GF-D8 (cell line): ENCODE measurements around the gene GPC6.

ENCODE experiments used
- DNase-seq: peaks from one replicate; lab custom pipeline; 2025; lab: John Stamatoyannopoulos, UW

Gene GPC6

GRCh38 chr13:93372856-93373255, 146.2 kb downstream of the GPC6 start:
- DNase-seq = no peak

GRCh38 chr13:93375491-93375890, 148.9 kb downstream of the GPC6 start:
- DNase-seq = no peak

GRCh38 chr13:93377196-93377595, 150.6 kb downstream of the GPC6 start:
- no peak for DNase-seq

- no peak for DNase-seq
Measured at GRCh38 chr13:93378184-93378583, 151.6 kb downstream of the GPC6 start.

- no peak for DNase-seq
Measured at GRCh38 chr13:93386116-93386515, 159.5 kb downstream of the GPC6 start.

GRCh38 chr13:93388701-93389100, 162.1 kb downstream of the GPC6 start:
- DNase-seq = no peak

- DNase-seq = no peak
Measured at GRCh38 chr13:93397619-93398018, 171.0 kb downstream of the GPC6 start.

- DNase-seq = no peak
Measured at GRCh38 chr13:93398167-93399035, 171.8 kb downstream of the GPC6 start.

GRCh38 chr13:93399212-93399611, 172.6 kb downstream of the GPC6 start:
- DNase-seq = no peak

- no peak for DNase-seq
Measured at GRCh38 chr13:93406136-93406535, 179.5 kb downstream of the GPC6 start.

- no peak for DNase-seq
Measured at GRCh38 chr13:93407551-93407950, 180.9 kb downstream of the GPC6 start.

GRCh38 chr13:93409001-93409400, 182.4 kb downstream of the GPC6 start:
- no peak for DNase-seq

- DNase-seq = no peak
Measured at GRCh38 chr13:93409816-93410215, 183.2 kb downstream of the GPC6 start.

- no peak for DNase-seq
Measured at GRCh38 chr13:93411186-93411680, 184.6 kb downstream of the GPC6 start.

- DNase-seq = no peak
Measured at GRCh38 chr13:93412676-93413075, 186.1 kb downstream of the GPC6 start.

- no peak for DNase-seq
Measured at GRCh38 chr13:93413972-93414717, 187.5 kb downstream of the GPC6 start.

GRCh38 chr13:93416736-93417355, 190.2 kb downstream of the GPC6 start:
- no peak for DNase-seq

- no peak for DNase-seq
Measured at GRCh38 chr13:93418398-93418797, 191.8 kb downstream of the GPC6 start.

GRCh38 chr13:93420206-93420605, 193.6 kb downstream of the GPC6 start:
- no peak for DNase-seq

- no peak for DNase-seq
Measured at GRCh38 chr13:93420887-93421286, 194.3 kb downstream of the GPC6 start.

GRCh38 chr13:93422980-93423543, 196.5 kb downstream of the GPC6 start:
- DNase-seq = no peak

- DNase-seq = no peak
Measured at GRCh38 chr13:93425411-93425810, 198.8 kb downstream of the GPC6 start.
